ENCODE results near the gene SURF4. TPM values are rescaled to one million over a fixed set of nuclear protein-coding genes. Genes with fewer than 3 reads are reported as not detected.

The SURF4 gene
- 100 to 1,000 TPM; 233 to 367 TPM for total RNA-seq

GRCh38 chr9:133375724-133376654 is at the start of gene SURF4, which contains the start of gene STKLD1:
TSS of gene SURF4 (minus strand) at chr9:133376060. CDS start at chr9:133375969, 91 bp downstream.
TSS of gene STKLD1 (plus strand) at chr9:133376366. CDS start at chr9:133376474, 108 bp downstream.

DNA sequence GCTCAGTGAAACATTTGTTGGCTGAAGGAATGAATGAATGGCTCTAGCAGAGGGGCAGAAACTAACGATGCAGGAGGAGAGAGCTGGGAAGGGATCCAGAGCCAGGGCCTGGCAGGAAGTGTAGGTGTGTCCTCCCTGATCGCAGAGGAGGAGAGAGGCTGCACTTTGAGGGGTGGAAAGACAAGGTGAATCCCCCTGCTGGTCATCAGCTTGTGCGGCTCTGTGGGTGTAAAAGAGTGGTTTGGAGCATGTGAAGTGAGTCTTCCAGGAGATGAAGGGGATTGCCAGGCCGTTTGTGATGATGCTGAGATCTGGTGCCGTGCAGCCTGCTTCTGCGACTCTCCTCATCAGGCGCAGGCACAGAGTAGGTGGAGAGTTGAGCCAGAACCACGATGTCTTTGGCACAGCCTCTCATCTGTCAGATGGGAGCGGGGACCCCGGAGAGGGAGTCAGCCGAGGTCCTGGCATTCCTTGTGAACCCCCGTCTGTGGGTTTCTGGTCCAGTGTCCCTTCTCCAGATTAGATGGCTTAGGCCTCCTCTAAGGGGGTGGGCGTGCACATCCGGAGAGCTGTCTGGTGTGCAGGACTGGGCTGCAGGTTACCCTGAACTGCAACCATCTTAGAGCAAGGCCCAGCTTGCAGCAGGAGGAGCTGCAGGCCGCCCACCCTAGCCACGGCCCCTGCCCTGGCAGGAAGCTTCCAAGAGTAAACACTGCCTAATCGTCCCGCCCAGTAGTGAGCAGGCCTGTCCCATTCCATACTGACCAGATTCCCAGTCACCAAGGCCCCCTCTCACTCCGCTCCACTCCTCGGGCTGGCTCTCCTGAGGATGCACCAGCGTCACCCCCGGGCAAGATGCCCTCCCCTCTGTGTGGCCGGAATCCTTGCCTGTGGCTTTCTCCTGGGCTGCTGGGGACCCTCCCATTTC is 46.0 kb upstream of the SURF4 start, which contains the start of gene ADAMTS13:
Gene ADAMTS13, plus strand, starts transcription at position 753 of the 928 bp plus-strand sequence. Its CDS starts 77 bp downstream, at position 830.

DNA sequence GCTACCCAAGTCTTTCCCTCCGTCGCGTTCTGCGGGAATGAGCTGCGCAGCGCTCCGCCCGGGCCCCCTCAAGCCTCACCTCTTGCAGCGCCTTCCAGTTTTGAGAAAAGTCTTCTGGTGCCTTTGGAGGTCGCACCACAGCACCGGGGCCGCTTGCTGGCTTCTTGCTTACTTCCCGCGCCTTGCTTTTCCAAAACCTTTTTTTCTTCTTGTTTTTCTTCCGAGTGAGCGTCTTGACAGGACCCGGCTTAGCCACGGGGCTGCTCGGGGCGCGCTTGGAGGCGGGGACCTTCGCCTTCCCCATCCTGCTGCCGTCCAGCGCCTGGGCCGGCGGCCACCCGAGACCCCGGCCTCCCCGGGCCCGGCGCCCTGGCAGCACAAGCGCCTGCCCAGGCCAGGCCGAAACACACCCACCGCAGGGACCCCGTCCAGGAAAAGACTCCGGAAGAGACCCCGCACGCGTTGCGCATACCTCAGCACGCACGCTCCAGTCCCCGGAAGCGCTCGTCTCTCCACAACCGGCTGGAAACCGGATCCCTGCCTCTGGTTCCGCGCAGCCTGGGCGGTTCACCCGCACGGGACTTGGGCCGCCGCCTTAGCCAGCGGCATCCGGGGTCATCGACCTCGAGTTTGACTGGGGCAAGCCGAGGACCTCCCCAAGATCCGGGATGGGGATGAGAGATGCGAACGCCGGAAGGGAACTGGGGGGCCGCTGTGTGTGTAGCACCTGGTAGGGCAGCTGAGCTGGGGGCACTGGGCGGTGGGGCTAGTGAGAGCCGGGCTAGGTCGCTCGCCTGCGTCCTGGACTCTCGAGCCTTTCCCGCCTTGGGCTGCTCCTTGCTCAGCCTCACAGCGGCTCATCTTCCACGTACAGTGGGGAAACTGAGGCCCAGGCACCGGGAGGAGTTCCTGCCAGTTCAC is 41.9 kb upstream of the SURF4 start, which contains the start of gene REXO4:
Gene REXO4, minus strand, starts transcription at position 470 of the 921 bp plus-strand sequence. Its CDS starts 166 bp downstream, at position 304.

GRCh38 chr9:133356391-133357091 is 19.3 kb downstream of the SURF4 start, which contains the start of the genes SURF1 and SURF2:
TSS of gene SURF1 (minus strand) at chr9:133356487. CDS start at chr9:133356453, 34 bp downstream.
TSS of gene SURF2 (plus strand) at chr9:133356550. CDS start at chr9:133356593, 43 bp downstream.

GRCh38 chr9:133347985-133348717 is 27.7 kb downstream of the SURF4 start, which contains the start of the genes MED22 and RPL7A:
TSS of gene MED22 (minus strand) at chr9:133348131. CDS start at chr9:133346662, 1,469 bp downstream.
TSS of gene RPL7A (plus strand) at chr9:133348218. CDS start at chr9:133348244, 26 bp downstream.

DNA sequence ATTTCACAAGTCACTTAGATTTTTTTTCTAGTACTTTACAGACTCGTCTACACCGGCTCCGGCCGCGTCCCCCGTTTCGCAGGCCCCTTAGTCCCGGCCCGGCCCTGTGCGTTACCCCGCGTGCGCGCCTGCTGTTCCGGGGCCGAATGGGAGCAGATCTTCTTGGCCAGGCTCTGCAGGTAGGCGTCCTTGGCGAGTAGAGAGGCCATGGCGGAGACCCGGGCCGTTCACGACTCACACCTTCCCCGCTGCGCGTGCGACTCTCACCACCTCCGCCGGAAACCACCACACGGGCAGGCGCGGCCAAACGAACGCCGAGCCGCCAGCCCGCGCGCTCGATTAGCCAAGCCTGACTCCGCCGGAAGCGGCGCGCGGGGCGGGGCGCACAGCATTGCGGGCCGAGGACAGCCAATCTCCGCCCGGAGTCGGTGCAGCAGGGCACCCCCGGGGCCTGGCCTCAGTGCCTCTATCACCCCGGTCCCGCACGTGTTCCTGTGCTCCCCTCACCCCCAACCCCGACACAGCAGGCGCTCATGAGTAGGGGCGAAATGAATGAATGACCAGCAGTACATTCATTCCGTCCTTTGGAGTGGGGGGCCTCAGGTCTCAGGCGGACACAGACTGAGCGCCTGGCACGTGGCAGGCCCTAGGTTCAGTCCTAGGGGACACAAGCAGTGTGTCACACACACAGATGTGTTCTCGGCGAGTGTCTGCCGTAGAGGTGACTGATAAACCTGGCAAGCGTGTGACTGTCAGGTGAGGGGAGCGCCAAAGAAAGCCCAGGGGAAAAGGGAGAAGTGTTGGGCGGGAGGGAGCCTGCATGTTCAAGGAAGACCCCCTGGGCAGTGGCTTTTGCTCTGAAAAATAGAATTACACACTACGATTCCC is 39.7 kb downstream of the SURF4 start, which contains the start of gene SURF6:
Gene SURF6, minus strand, starts transcription at position 265 of the 888 bp plus-strand sequence. Its CDS starts 56 bp downstream, at position 209.

Small RNAs within 50 kb of the gene (small RNA-seq; reads per million reads assigned to genes)
- gene RF00019 (0 reads per million in 2 donors), gene SNORD24 (0 reads per million in 2 donors), gene SNORD36A (0 reads per million in 2 donors), gene SNORD36B (0 reads per million in 2 donors), gene SNORD36C (0 reads per million in 2 donors)

Other genes with a start within 250 kb of the SURF4 start
- gene GBGT1, start 212.1 kb downstream of the SURF4 start, total RNA-seq: 1 to 10 TPM; 4.8 to 8.3 TPM
- gene OBP2B, start 166.8 kb downstream of the SURF4 start, total RNA-seq: not detected
- gene ABO, start 100.9 kb downstream of the SURF4 start, total RNA-seq: not detected
- gene SURF6, start 39.9 kb downstream of the SURF4 start, total RNA-seq: 10 to 100 TPM in 1 of 2 donors, 1 to 10 TPM in 1; 5.9 to 13.0 TPM
- gene MED22, start 27.9 kb downstream of the SURF4 start, total RNA-seq: 10 to 100 TPM; 13.4 to 17.6 TPM
- gene RPL7A, start 27.8 kb downstream of the SURF4 start, total RNA-seq: 1,000 to 10,000 TPM in 1 of 2 donors, 100 to 1,000 TPM in 1; 802 to 1,411 TPM
- 10 to 100 TPM; 18.2 to 19.6 TPM for gene SURF1, start 19.6 kb downstream of the SURF4 start, total RNA-seq
- 10 to 100 TPM; 18.3 to 18.9 TPM for gene SURF2, start 19.5 kb downstream of the SURF4 start, total RNA-seq
- gene STKLD1, start 306 bp upstream of the SURF4 start, total RNA-seq: 1 to 10 TPM; 2.0 to 4.1 TPM
- 10 to 100 TPM in 1 of 2 donors, 1 to 10 TPM in 1; 9.6 to 18.3 TPM for gene REXO4, start 42.0 kb upstream of the SURF4 start, total RNA-seq
- 1 to 10 TPM in 1 of 2 donors, under 1 TPM in 1; 1.00 to 1.7 TPM for gene ADAMTS13, start 46.3 kb upstream of the SURF4 start, total RNA-seq
- 1 to 10 TPM; 2.7 to 4.1 TPM for gene CACFD1, start 83.9 kb upstream of the SURF4 start, total RNA-seq
- 10 to 100 TPM; 31.3 to 39.6 TPM for gene SLC2A6, start 103.0 kb upstream of the SURF4 start, total RNA-seq
- not detected for gene MYMK, start 148.9 kb upstream of the SURF4 start, total RNA-seq
- not detected for gene ADAMTSL2, start 158.6 kb upstream of the SURF4 start, total RNA-seq
- gene FAM163B, start 233.3 kb upstream of the SURF4 start, total RNA-seq: not detected